NCI-H2171 (cell line): ENCODE results near the gene HS6ST1.
"Not testable (repeated sequence)": the region's sequence is repeated elsewhere in the genome, so short reads cannot be mapped to it uniquely, and the experiment has no call there.

Experiments used
- DNase-seq: peaks from one replicate; lab custom pipeline; 2025; lab: John Stamatoyannopoulos, UW

HS6ST1 gene

GRCh38 chr2:128321784-128322714 is 3.4 kb upstream of the HS6ST1 start:
- peak; percentile 80 for DNase-seq

GRCh38 chr2:128320906-128321771 is 2.5 kb upstream of the HS6ST1 start:
- DNase-seq = no peak

GRCh38 chr2:128320192-128320905 is 1.7 kb upstream of the HS6ST1 start:
- DNase-seq = no peak

- no peak for DNase-seq
Observed at GRCh38 chr2:128319631-128320191, 1.0 kb upstream of the HS6ST1 start.

- not testable (repeated sequence) for DNase-seq
Observed at GRCh38 chr2:128318245-128318644, 423 bp downstream of the HS6ST1 start.

- DNase-seq = not testable (repeated sequence)
Observed at GRCh38 chr2:128317899-128318225, 806 bp downstream of the HS6ST1 start.

GRCh38 chr2:128317181-128317898 is 1.3 kb downstream of the HS6ST1 start:
- DNase-seq = no peak

- no peak for DNase-seq
Observed at GRCh38 chr2:128316777-128317180, 1.9 kb downstream of the HS6ST1 start.

- DNase-seq = no peak
Observed at GRCh38 chr2:128315829-128316776, 2.6 kb downstream of the HS6ST1 start.

GRCh38 chr2:128315122-128315828 is 3.4 kb downstream of the HS6ST1 start:
- DNase-seq = no peak

GRCh38 chr2:128314348-128315121 is 4.1 kb downstream of the HS6ST1 start:
- DNase-seq = no peak

GRCh38 chr2:128313931-128314347 is 4.7 kb downstream of the HS6ST1 start:
- no peak for DNase-seq

- DNase-seq = no peak
Observed at GRCh38 chr2:128313091-128313836, 5.4 kb downstream of the HS6ST1 start.

GRCh38 chr2:128312411-128312810 is 6.3 kb downstream of the HS6ST1 start:
- DNase-seq = no peak

- no peak for DNase-seq
Observed at GRCh38 chr2:128311755-128312341, 6.8 kb downstream of the HS6ST1 start.

GRCh38 chr2:128311216-128311754 is 7.4 kb downstream of the HS6ST1 start:
- no peak for DNase-seq

GRCh38 chr2:128310761-128311160 is 7.9 kb downstream of the HS6ST1 start:
- DNase-seq = no peak
